NCI-H1417 (cell line): ENCODE results near the gene ALKBH2.
A peak's percentile ranks its signal among the peaks of the same experiment; 100 is the strongest.

Experiments used
- DNase-seq, 3 experiments: peaks; one replicate each; lab custom pipeline; 2025; lab: John Stamatoyannopoulos, UW

The ALKBH2 gene

DNA sequence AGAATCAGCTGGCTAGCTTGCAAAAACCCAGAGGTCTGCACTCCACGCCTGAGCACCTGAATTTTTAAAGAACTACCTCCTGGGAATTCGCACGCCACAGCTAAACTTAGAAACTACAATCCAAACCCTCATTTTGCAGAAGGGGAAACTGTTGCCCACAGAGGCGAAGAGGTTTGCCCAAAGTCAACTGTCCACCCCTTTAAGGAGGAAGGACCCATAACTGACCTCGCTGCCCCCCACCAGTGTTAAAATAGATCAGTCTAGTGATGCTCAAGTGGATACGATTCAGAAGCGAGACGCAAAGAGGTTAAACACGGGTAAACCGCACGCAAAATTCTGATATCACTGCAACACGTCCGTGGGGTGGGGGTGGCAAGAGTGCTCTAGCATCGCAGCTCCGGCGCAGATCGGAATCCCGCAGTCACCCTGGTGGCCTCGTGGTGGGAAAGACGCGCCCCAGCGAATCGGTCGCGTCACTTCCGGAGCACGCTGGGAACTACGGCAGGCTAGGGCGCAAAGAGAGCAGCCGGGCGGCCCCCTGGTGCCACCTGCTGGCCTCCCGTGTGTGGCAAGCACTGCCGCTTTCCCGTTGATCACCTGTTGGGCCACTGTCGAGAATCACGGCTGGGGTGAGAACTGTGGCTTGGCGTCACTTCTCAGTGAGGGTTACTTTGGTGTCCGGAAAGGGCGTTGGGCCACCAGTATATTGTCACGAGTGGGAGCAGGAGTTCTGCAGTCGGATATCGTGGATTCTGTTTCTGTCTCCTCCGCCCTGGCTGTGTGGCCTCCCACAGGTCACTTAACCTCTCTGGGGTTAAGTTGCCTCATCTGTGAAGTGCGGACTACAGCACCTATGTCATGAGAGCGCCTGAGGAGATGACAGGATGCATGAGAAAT, at the start of gene ALKBH2:
TSS of gene ALKBH2 (minus strand) at position 451 of the 897 bp plus-strand sequence. CDS start 686 bp downstream, outside the sequence.
- DNase-seq: peak; percentile 93 to 97 (median 95)

DNA sequence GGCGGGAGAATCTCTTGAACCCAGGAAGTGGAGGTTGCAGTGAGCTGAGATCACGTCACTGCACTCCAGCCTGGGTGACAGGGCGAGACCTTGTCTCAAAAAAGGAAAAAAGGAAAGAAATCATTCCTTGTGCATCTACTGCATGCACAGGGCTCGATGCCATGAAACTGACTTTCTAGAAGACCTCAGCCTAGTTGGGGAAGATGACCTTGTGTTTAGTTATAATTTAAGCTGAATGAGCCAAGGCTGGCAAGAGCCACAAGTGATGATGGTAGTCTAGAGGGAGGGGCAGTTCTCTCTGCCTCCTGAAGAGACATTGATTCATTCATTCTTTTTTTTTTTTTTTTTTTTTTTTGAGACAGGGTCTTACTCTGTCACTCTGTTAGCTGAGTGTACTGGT, 47.3 kb upstream of the ALKBH2 start:
- no peak for DNase-seq

DNA sequence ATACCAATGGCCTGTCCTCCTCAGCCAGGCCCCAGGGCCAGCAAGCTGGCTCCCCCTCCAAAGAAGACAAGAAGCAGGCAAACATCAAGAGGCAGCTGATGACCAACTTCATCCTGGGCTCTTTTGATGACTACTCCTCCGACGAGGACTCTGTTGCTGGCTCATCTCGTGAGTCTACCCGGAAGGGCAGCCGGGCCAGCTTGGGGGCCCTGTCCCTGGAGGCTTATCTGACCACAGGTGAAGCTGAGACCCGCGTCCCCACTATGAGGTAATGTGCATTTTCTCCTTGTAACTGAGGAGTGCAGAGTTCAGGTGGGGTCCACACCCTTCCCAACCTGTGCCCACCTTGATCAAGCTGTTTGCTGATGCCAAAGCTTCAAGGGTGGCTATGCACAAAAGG, 46.5 kb upstream of the ALKBH2 start:
- DNase-seq: no peak

DNA sequence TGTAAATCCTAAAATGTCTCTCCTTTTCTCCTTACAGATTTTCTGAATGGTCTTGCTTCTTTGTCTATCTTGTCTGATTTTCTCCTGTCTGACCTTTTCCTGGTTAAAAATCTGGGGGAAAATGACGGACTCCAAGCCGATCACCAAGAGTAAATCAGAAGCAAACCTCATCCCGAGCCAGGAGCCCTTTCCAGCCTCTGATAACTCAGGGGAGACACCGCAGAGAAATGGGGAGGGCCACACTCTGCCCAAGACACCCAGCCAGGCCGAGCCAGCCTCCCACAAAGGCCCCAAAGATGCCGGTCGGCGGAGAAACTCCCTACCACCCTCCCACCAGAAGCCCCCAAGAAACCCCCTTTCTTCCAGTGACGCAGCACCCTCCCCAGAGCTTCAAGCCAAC, 46.1 kb upstream of the ALKBH2 start:
- no peak for DNase-seq

DNA sequence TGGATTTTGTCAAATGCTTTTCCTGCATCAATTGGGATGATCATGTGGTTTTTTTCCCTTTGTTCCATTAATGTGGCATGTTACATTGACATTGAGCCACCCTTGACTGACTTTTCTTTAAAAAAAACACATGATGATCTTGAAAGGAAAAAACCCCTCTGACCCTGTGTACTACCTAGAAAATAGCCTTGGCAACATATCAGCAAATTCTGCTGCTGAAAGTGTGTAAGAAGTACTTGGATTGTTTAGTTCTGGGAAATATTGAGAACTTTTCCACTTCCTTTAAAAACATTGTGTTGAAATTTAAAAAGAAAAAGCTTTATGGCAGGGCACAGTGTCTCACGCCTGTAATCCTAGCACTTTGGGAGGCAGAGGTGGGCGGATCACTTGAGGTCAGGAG, 43.8 kb upstream of the ALKBH2 start:
- DNase-seq: no peak

DNA sequence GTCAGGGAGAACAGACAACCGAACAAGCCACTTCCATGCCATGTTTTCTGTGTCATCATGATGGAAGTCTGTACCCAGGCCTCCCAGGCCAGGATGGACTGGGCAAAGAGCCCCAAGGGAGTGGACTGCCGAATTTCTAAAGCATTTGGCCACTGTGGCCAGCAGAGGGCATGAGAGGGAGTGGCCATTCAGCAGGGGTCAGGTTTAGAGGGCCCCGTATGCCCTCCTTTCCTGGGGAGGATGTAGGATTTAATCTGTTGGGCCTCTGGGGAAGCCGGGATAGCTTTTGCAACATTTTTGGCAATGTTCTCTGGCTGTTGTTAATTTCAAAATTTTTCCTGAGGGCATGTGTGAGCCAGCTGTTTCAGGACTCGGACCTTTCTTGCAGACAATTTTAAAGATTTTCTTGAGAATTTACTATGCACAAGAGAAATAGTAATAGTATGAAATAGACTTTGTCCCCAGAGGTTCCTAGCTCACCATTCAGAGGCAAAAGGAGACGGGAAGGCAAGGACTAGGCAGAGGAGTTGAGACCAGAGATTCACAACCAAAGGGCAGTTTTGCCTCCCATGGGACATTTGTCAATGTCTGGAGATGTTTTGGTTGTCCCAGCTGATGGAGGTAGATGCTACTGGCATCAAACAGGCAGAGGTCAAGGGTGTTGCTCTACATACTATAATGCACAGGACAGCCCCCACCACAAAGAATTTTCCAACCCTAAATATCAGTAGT, 41.1 kb upstream of the ALKBH2 start:
- peak in 1 of 3 experiments; percentile 18 for DNase-seq

DNA sequence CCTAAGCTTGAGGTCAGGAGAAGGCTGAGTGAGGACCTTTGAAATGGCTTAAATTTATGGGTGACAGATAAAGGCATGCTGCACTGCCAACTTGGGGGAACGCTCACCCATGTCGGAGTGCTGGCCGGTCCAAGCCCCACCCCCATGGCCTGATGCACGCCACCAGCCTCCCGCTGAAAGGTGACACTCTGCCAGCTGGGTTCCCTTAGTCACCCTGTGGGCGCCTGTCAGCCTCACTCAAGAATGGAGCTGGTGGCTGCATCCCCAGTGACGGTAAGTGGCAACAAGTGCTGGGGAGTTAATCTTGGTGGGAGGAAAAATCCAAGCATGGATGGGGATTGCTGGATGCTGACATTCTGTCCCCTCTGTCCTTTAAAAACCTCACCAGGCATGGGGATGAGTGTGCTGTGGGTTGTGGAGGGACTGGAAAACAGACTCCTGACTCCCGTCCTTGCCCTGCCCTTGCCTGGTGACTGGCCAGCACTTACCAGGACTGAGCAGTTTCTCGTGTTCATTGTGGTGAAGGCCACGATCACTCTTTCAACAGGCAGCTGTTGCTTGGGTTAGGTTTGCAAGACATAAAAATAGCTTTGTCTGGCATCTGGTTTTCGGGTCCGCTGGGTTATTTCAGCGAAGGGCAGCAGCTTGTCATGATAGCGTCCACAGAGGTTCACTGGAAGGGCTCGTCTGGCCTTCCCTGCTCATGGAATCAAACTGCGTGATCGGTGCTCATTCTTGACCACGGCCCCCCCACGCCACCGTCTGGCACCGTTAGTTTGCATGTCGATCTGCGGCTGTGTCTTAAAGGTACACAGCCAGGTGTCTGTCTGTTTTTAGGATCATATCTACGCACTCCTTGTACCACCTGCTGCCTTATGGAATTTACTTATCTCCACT, 38.1 kb upstream of the ALKBH2 start:
- DNase-seq: peak in 2 of 3 experiments; percentile 27 to 54

DNA sequence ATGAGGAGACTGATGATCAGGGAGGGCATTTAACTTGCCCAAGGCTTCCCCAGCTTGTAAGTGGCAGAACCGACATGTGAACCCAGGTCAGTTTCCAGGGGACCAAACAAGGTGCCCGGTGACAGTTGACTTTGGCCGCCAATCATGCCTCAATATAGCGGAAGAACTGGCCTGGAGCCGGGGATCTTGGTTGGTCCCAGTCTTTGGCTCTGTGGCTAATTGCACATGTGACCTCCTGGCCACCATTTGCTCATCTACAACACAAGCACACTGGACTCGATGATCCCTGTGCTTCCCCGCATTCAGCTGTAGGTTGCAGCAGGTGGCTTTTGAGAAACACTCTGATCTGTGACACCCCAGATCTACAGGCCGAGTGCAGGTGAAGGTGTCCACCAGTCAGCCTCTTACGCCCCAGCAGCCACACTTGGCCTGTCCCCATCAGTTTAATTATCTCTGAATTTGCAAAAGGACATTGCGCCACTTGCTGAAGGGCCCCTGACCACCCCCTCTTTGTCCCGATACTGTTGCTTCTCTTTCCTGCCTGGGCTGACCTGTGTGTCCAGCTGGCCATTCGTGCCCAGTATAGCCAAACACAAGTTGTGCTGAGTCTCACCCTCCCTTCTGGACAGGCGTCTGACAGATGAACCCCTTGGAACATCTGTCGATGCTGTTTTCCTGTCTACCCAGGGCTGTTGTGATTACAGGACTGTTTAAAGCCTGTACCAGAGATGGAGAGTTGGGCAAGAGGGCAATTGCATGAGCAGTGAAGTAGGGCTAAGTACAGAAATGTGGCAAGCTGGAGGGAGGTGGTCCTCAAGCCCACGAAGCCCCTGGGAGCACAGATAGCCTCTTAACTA, 37.3 kb upstream of the ALKBH2 start:
- no peak for DNase-seq

DNA sequence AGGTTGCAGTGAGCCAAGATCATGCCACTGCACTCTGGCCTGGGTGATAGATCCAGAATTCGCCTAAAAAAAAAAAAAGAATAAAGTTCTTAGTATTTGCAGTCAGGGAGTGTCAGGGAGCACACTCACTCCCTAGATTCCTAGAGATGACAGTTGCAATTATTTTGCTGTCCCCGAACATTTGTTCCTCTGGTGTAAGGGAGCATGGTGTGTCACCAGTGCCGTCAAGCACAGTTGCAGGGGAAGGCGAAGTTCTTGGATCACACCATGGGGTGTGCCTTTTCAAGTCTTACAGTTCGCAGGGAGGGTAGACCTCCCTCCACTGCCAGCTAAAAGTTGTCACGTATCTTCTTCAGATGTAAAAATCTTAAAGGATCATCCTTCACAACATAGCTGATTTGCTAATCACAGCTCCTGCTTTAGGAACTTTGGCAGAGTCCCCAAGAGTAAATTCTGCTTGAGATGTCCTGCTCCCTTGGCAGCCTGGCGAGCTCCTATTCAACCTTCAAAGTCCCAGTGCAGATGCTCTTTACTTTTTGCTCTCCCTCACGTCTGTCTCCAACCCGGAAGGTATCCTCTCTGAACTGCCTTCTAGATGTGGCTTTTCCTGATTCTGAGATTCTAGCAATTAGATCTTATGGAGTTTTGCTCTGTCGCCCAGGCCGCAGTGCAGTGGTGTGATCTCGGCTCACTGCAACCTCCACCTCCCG, 34.4 kb upstream of the ALKBH2 start:
- DNase-seq: no peak

DNA sequence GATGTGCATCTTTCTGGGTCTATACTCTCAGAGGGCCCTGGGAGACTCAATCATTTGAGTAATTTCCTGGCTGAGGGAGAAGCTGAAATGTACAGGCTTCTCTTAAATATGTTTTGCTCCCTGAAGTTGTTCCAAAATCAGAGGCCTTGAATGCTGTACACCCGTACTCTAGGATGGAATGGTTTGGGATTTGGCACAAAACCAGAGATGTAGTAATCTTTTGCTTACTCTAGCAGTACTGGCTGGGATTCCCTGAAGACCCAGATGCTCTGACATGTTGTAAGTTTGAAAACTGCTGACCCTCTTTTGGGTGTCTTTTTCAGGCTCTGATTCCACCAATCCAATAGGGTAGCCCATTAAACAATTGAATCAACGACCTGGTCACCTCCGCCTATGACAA, 33.5 kb upstream of the ALKBH2 start:
- no peak for DNase-seq

DNA sequence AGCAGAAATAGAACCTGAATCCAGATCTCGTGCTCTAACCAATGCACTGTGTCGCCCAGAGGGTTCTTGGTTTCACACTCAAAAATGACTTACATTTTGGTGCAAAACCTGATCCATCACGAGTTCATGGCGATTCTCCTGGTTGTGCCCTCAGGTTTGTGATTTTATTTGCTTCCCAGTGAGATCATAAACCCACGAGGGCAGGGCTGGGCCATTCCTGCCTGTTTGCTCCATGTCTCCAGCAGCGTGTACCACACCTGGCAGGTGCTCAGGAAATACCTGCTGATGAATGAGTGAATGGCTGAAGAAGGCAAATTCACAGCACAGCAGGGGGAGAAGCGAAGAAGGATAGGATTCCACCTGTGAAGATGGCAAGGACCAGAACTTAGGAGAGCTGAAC, 32.5 kb upstream of the ALKBH2 start:
- peak in 1 of 3 experiments; percentile 15 for DNase-seq

DNA sequence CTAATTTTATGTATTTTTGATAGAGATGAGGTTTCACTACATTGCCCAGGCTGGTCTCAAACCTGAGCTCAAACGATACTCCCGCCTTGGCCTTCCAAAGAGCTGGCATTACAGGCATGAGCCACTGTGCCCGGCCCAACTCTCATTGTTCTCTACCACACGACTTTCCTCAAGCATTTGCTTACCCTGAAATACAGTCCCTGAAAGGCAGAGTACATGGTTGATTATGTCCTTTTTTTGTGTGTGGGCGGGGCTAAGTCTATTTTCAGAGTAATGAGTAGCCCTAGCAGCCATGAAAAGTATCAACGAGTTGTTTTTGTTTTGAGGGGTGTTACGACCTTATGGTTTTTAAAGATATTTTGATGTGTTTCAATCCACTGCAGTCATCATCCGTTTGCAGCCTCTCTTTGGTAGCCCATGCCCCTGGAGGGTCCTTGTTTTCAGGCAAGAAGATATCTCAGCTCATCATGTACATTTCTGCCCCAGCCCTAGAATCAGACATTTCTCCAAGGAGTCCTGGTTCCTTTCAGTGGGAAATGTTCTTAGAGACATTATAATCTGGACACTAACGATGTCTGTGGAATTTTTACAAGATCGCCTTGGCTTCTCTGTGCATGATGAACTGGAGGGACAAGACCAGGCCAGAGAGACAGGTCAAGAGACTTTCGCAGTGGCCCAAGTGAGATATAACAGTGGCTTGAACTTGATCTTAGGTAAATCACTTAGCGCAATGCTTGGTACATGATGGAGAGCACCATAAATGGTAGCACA, 31.8 kb upstream of the ALKBH2 start:
- no peak for DNase-seq

DNA sequence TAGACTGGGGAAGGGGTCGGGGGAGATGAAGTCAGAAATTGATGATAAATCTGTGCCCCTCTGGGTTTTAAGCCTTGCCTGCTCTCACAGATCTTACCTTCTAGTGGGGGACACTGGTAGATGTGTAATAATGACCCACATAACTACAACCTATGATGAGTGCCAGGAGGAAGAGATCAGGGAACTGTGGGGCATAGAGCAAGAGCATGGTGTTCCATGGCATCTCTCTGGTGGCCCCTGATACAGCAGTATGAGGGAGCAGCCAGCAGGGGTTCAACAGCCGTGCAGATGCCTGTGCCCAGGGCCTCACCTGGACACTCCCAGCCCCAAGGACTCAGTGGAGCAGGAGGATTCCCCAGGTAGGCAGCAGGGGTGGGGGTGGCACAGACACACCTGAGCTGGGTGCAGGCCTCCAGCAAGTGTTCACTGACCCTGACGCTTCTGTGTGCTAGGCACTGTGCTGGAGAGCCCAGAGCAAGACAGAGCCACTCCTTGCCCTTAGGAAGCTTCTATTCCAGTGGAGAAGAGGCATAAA, 28.1 kb upstream of the ALKBH2 start:
- DNase-seq: no peak

DNA sequence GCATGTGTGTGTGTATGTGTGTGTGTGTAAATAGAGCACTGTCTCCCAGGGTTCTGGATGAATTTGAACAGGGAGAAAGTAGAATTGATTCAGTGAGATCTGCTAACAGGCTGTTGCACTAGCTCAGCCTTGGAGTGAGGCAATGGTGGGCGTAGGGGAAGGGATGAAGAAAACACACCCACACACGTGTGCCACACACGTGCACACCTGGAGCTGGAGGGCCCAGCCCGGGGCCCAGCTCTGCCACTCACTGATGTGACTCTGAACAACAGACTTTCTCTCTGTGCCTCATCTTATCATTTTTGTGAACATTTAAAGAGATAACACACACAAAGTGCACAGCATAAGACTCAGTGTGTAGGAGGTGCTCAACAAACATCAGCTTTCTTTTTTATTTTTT, 27.3 kb upstream of the ALKBH2 start:
- DNase-seq: no peak

DNA sequence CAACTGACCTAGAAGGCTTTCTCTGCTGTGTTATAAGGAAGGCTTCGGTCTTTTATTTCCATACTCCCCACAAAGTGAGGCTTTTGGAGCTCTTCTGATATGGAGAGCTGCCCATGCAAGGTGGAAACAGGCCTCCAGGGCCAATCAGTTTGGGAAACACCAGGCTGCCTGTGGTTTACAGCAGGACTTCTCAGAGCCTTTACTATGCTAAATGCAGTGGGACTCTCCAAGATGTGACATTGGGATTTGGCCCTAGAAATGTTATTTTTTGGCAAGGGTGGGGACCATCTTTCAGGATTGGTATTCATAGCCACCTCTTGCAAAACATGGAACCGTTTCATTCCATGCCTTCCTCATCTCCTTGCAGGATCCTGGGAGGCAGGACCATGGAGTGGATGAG, 26.8 kb upstream of the ALKBH2 start:
- DNase-seq: no peak

DNA sequence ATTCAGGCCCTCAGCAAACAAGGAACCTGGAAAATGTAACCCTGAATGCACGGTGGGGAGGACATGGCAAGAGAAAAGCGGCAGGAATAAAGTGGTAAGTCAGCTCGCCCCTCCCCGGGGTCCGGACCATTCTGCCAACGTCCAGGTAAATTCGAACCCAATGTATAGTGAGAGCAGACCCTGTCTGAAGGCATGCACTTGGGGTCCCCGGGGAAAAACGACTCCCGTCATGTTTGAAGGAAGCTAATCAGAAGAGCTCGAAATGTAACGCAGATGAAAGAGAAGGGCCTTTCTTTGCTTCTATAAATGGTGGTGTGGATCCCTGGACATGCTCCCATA, 23.3 kb upstream of the ALKBH2 start:
- DNase-seq: no peak

DNA sequence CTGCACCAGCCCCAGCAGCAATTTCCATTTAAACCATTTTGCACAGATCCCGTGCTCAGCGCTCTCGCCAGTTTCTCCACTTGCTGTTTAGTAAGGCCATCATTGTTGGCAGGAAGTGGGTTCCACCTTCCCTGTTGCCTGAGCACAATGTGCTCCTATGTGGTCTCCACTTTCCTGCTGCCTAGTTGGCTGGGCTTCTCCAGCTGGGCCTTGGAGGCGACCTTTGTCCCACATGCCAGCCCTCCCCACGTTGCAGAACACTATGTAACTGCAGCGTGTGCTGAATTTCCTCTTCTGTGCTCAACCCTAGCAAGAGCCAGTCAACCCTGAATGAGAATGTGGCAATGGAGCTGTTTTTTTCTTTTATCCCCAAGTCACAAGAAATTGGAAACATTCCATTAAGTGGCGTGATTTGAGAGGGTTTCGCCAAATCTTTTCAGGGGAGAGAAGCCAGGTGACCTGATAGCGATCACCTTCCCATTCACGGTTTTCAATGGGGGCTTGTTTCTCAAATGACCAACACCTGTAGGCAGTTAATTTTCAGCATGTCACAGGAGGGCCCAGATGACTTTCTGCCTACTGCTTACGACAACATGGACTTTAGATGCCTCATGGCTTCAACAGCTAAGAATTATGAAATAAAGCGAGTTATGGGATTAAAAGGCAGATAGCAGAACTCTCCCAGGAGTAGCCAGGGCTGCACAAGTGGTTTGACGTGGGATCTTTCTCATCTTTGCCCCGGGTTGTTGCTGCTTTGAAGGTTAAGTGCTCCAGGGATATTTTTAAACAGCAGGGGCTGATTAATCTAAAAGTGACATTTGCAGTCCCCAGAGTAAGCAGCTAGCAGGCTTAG, 22.7 kb upstream of the ALKBH2 start, which contains the start of gene ACACB:
TSS of gene ACACB (plus strand) at position 830 of the 853 bp plus-strand sequence. CDS start 22,819 bp downstream, outside the sequence.
- DNase-seq: no peak

DNA sequence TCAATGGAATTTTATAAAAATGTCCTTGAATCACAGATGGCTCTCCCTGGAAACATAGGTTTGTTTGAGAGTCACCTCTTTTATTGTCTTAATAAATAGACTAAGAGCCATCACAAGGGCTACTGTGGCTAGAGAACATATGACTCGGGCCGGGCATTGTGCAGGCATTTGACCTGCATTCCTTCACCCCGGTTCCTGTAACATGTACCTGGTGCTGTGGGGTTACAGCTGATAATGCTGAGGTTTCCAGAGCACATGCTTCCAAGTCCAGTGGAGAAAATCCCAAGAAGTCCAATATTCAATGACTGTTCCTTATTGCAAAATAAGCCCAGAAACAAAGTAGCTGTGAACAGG, 22.1 kb upstream of the ALKBH2 start:
- no peak for DNase-seq

DNA sequence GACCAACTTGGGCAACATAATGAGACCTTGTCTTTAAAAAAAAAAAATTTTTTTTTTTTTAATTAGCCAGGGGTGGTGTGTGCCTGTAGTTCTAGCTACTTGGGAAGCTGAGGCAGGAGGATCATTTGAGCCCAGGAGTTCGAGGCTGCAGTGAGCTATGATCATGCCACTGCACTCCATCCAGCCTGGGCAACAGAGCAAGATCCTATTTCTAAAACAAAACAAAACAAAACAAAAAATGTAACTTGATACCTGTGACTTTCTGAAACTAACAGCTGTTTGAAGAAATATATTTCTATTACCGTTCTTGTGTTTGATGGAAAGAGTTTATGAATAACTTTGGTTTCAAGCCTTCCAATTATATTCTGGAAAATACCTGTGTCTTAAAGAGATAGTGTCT, 21.4 kb upstream of the ALKBH2 start:
- no peak for DNase-seq
